ENCODE data around the gene SUSD6.

DNA sequence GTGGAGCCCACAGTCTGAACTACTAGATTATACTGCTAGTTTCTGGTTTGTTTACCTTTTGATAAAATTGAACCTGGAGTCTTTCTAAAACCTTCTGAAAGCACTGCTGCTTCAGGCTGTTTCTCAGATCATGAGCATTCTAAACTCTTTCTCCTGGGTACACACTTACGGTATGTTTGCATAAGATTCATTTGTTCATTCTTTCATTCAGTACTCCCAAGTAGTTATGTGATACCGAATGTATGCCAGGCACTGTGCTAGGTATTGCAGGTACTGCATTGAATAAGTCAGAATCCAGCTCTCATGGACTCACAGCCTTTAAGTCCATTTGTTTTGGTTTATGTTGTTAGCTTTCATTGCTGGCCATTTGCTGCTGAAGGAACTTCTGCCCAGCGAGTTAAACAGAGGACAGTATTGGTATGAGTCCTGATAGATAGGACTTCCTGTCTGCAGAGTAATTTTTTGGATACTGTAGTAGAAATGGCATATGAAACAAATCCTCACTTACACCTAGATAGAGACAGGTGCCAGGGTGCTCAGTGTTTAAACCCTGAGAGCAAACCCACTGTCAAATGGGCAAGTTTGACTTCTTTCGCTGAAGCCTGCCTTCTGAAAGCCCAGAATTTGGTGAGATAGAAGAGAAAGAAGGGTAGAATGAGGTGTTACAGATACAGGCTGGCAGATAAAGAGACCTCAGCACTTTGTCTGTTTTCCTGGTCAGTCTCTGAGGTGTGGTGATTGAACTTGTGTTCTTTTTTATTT, 2.1 kb downstream of the SUSD6 start:
- TF ChIP-seq, protein P1, sequence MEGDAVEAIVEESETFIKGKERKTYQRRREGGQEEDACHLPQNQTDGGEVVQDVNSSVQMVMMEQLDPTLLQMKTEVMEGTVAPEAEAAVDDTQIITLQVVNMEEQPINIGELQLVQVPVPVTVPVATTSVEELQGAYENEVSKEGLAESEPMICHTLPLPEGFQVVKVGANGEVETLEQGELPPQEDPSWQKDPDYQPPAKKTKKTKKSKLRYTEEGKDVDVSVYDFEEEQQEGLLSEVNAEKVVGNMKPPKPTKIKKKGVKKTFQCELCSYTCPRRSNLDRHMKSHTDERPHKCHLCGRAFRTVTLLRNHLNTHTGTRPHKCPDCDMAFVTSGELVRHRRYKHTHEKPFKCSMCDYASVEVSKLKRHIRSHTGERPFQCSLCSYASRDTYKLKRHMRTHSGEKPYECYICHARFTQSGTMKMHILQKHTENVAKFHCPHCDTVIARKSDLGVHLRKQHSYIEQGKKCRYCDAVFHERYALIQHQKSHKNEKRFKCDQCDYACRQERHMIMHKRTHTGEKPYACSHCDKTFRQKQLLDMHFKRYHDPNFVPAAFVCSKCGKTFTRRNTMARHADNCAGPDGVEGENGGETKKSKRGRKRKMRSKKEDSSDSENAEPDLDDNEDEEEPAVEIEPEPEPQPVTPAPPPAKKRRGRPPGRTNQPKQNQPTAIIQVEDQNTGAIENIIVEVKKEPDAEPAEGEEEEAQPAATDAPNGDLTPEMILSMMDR (IDR thresholded peaks at IDR 0.05; ENCODE audit: low read depth, low read length, missing input control) = no peak
- TF ChIP-seq TAF1 (conservative IDR thresholded peaks at IDR 0.05) (no peak), EGR1 (IDR thresholded peaks at IDR 0.05; ENCODE audit: low read depth in 2 of 2) (no peak), JUND (IDR thresholded peaks at IDR 0.05) (no peak), HNF4A (conservative IDR thresholded peaks at IDR 0.05) (no peak), SP1 (IDR thresholded peaks at IDR 0.05) (no peak), FOXA1 (IDR thresholded peaks at IDR 0.05) (no peak), RAD21 (IDR thresholded peaks at IDR 0.05) (no peak), NR2F2 (IDR thresholded peaks at IDR 0.05) (no peak), GABPA (IDR thresholded peaks at IDR 0.05 in 1 of 2, conservative IDR thresholded peaks at IDR 0.05 in 1 of 2) (no peak), YY1 (IDR thresholded peaks at IDR 0.05) (no peak)
- TF ChIP-seq, protein P2, sequence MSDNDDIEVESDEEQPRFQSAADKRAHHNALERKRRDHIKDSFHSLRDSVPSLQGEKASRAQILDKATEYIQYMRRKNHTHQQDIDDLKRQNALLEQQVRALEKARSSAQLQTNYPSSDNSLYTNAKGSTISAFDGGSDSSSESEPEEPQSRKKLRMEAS (IDR thresholded peaks at IDR 0.05) = no peak
- TF ChIP-seq, protein P3, sequence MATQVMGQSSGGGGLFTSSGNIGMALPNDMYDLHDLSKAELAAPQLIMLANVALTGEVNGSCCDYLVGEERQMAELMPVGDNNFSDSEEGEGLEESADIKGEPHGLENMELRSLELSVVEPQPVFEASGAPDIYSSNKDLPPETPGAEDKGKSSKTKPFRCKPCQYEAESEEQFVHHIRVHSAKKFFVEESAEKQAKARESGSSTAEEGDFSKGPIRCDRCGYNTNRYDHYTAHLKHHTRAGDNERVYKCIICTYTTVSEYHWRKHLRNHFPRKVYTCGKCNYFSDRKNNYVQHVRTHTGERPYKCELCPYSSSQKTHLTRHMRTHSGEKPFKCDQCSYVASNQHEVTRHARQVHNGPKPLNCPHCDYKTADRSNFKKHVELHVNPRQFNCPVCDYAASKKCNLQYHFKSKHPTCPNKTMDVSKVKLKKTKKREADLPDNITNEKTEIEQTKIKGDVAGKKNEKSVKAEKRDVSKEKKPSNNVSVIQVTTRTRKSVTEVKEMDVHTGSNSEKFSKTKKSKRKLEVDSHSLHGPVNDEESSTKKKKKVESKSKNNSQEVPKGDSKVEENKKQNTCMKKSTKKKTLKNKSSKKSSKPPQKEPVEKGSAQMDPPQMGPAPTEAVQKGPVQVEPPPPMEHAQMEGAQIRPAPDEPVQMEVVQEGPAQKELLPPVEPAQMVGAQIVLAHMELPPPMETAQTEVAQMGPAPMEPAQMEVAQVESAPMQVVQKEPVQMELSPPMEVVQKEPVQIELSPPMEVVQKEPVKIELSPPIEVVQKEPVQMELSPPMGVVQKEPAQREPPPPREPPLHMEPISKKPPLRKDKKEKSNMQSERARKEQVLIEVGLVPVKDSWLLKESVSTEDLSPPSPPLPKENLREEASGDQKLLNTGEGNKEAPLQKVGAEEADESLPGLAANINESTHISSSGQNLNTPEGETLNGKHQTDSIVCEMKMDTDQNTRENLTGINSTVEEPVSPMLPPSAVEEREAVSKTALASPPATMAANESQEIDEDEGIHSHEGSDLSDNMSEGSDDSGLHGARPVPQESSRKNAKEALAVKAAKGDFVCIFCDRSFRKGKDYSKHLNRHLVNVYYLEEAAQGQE (IDR thresholded peaks at IDR 0.05) = no peak
- TF ChIP-seq, protein P4, sequence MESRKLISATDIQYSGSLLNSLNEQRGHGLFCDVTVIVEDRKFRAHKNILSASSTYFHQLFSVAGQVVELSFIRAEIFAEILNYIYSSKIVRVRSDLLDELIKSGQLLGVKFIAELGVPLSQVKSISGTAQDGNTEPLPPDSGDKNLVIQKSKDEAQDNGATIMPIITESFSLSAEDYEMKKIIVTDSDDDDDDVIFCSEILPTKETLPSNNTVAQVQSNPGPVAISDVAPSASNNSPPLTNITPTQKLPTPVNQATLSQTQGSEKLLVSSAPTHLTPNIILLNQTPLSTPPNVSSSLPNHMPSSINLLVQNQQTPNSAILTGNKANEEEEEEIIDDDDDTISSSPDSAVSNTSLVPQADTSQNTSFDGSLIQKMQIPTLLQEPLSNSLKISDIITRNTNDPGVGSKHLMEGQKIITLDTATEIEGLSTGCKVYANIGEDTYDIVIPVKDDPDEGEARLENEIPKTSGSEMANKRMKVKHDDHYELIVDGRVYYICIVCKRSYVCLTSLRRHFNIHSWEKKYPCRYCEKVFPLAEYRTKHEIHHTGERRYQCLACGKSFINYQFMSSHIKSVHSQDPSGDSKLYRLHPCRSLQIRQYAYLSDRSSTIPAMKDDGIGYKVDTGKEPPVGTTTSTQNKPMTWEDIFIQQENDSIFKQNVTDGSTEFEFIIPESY (IDR thresholded peaks at IDR 0.05) = no peak

Measured in liver (tissue), 3 donors.